ENCODE data around the gene GPX4.

The GPX4 gene

DNA sequence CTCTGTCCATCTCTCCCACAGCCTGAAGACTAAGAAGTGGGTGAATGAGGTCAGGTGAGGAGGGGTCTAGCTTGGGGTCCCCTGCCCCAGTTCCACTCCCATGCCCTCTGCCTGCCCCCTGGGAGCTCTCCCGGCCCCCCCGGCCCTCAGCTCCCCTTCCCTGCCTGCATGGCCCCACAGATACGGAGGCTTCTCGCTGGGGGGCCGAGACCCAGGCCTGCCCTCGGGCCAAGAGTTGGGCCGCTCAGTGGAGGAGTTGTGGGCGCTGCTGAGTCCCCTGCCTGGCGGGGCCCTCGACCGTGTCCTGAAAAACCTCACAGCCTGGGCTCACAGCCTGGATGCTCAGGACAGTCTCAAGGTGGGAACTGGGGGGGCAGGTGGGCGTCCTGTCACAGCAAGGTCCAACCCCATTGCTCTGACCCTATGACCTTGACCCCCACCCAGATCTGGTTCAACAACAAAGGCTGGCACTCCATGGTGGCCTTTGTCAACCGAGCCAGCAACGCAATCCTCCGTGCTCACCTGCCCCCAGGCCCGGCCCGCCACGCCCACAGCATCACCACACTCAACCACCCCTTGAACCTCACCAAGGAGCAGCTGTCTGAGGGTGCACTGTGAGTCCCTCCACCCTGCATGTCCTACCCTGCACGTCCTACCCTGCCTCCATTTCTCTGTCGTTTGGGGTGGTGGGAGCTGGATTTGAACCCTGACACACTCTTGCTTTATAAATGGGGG, 47.7 kb upstream of the GPX4 start:
- H3K9me3 ChIP-seq (replicated peaks in 1 of 2; ENCODE audit: control insufficient read depth in 2 of 2, insufficient read depth in 1 of 2, low read depth in 1 of 2, low read length in 2 of 2), result peaks cover 0 to 34% of the 10 kb centered on the region in 2 donors
- no peak overlapping the region for H2BK5ac ChIP-seq (ENCODE audit: low read length)
- no peak overlapping the region for H2BK15ac ChIP-seq (ENCODE audit: low read length)
- H3K27ac ChIP-seq (replicated peaks; ENCODE audit: low read length), result no peak overlapping the region
- H4K91ac ChIP-seq (ENCODE audit: low read depth, low read length, poor library complexity), result no peak overlapping the region
- no CpG with 5 or more reads among the region's 20 CpGs for WGBS, 2 donors (ENCODE audit: extremely low coverage in 2 of 2, insufficient read length in 2 of 2, insufficient replicate concordance in 1 of 2)
- H3K23ac ChIP-seq (ENCODE audit: low read depth, low read length, poor library complexity), result peak overlapping the region; percentile 83
- no peak overlapping the region for H3K4ac ChIP-seq (ENCODE audit: low read length)
- H2AFZ ChIP-seq (ENCODE audit: low read length), result no peak overlapping the region
- H3K4me1 ChIP-seq (ENCODE audit: control insufficient read depth in 2 of 2, insufficient read depth in 1 of 2, low read depth in 1 of 2, low read length in 2 of 2), result no peaks in the 10 kb centered on the region
- H3K36me3 ChIP-seq (replicated peaks in 1 of 2; ENCODE audit: control insufficient read depth in 2 of 2, insufficient read depth in 2 of 2, low read length in 2 of 2), result peaks cover 0 to 4% of the 10 kb centered on the region in 2 donors
- H2AK5ac ChIP-seq (ENCODE audit: low read depth, low read length), result no peak overlapping the region
- no peak for DNase-seq (ENCODE audit: low spot score)
- no peaks in the 10 kb centered on the region for H3K27me3 ChIP-seq (ENCODE audit: control insufficient read depth in 3 of 3, insufficient read depth in 3 of 3, low read depth in 1 of 3, low read length in 3 of 3)
- no peak overlapping the region for H4K8ac ChIP-seq (ENCODE audit: low read depth, low read length)
- H2BK12ac ChIP-seq (ENCODE audit: low read length), result no peak overlapping the region
- no peak overlapping the region for H3K4me2 ChIP-seq (ENCODE audit: insufficient read depth, low read length, poor library complexity, severe bottlenecking)
- no peaks in the 10 kb centered on the region for H3K79me1 ChIP-seq (ENCODE audit: low read depth, low read length)
- no peak overlapping the region for H3K4me3 ChIP-seq (ENCODE audit: low read length in 2 of 2)
- H3K18ac ChIP-seq (ENCODE audit: low read length), result no peak overlapping the region
- no peak overlapping the region for H3K14ac ChIP-seq (ENCODE audit: low read length)
- no peak overlapping the region for H3K9ac ChIP-seq (ENCODE audit: low read depth, low read length, poor library complexity)
- H2BK120ac ChIP-seq (ENCODE audit: low read depth, low read length), result no peak overlapping the region

- H2AK5ac ChIP-seq (ENCODE audit: low read depth, low read length), result no peak overlapping the region
Observed at GRCh38 chr19:1057176-1057855, 46.5 kb upstream of the GPX4 start.

DNA sequence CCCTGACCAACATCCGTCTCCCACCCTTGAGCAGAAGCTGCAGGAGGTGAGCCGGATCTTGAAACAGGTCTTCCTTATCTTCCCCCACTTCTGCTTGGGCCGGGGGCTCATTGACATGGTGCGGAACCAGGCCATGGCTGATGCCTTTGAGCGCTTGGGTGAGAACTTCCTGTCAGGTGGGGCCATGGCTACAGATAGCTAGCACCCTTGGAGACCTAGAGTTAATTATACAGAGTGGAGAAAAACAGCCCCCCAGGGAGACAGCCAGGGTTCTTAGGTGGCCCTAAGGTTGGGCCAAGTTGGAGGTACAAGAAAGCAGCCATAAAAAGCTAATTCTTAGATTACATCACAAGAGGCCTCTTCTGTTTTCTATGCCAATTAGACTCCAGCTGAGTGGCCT, 45.7 kb upstream of the GPX4 start:
- Histone ChIP-seq H2BK12ac (ENCODE audit: low read length) (no peak overlapping the region), H3K23ac (ENCODE audit: low read depth, low read length, poor library complexity) (no peak overlapping the region), H2AK5ac (ENCODE audit: low read depth, low read length) (no peak overlapping the region), H3K9me3 (replicated peaks in 1 of 2; ENCODE audit: control insufficient read depth in 2 of 2, insufficient read depth in 1 of 2, low read depth in 1 of 2, low read length in 2 of 2) (peaks cover 0 to 34% of the 10 kb centered on the region in 2 donors), H3K4ac (ENCODE audit: low read length) (no peak overlapping the region), H2BK120ac (ENCODE audit: low read depth, low read length) (no peak overlapping the region), H3K18ac (ENCODE audit: low read length) (no peak overlapping the region), H3K4me3 (ENCODE audit: low read length in 2 of 2) (no peak overlapping the region), H3K36me3 (replicated peaks in 1 of 2; ENCODE audit: control insufficient read depth in 2 of 2, insufficient read depth in 2 of 2, low read length in 2 of 2) (peaks cover 0 to 4% of the 10 kb centered on the region in 2 donors), H3K14ac (ENCODE audit: low read length) (no peak overlapping the region), H3K79me1 (ENCODE audit: low read depth, low read length) (no peaks in the 10 kb centered on the region), H3K9ac (ENCODE audit: low read depth, low read length, poor library complexity) (no peak overlapping the region), H3K4me2 (ENCODE audit: insufficient read depth, low read length, poor library complexity, severe bottlenecking) (no peak overlapping the region), H3K4me1 (ENCODE audit: control insufficient read depth in 2 of 2, insufficient read depth in 1 of 2, low read depth in 1 of 2, low read length in 2 of 2) (no peaks in the 10 kb centered on the region), H2AFZ (ENCODE audit: low read length) (no peak overlapping the region), H4K91ac (ENCODE audit: low read depth, low read length, poor library complexity) (no peak overlapping the region), H3K27ac (replicated peaks; ENCODE audit: low read length) (no peak overlapping the region), H3K27me3 (ENCODE audit: control insufficient read depth in 3 of 3, insufficient read depth in 3 of 3, low read depth in 1 of 3, low read length in 3 of 3) (no peaks in the 10 kb centered on the region), H2BK5ac (ENCODE audit: low read length) (no peak overlapping the region), H4K8ac (ENCODE audit: low read depth, low read length) (no peak overlapping the region), H2BK15ac (ENCODE audit: low read length) (no peak overlapping the region)
- no CpG with 5 or more reads among the region's 5 CpGs for WGBS, 2 donors (ENCODE audit: extremely low coverage in 2 of 2, insufficient read length in 2 of 2, insufficient replicate concordance in 1 of 2)
- DNase-seq (ENCODE audit: low spot score), result no peak

More at GRCh38 chr19:1057176-1057855, 46.5 kb upstream of the GPX4 start:
- H4K91ac ChIP-seq (ENCODE audit: low read depth, low read length, poor library complexity), result no peak overlapping the region
- H3K4me3 ChIP-seq (ENCODE audit: low read length in 2 of 2), result no peak overlapping the region
- H3K36me3 ChIP-seq (replicated peaks in 1 of 2; ENCODE audit: control insufficient read depth in 2 of 2, insufficient read depth in 2 of 2, low read length in 2 of 2), result peaks cover 0 to 4% of the 10 kb centered on the region in 2 donors
- H3K27me3 ChIP-seq (ENCODE audit: control insufficient read depth in 3 of 3, insufficient read depth in 3 of 3, low read depth in 1 of 3, low read length in 3 of 3), result no peaks in the 10 kb centered on the region
- no peak overlapping the region for H2BK15ac ChIP-seq (ENCODE audit: low read length)
- no peak for DNase-seq (ENCODE audit: low spot score)
- no peak overlapping the region for H3K23ac ChIP-seq (ENCODE audit: low read depth, low read length, poor library complexity)
- no peak overlapping the region for H2AFZ ChIP-seq (ENCODE audit: low read length)
- H2BK12ac ChIP-seq (ENCODE audit: low read length), result no peak overlapping the region
- H2BK120ac ChIP-seq (ENCODE audit: low read depth, low read length), result no peak overlapping the region
- no peak overlapping the region for H3K9ac ChIP-seq (ENCODE audit: low read depth, low read length, poor library complexity)
- no peak overlapping the region for H3K14ac ChIP-seq (ENCODE audit: low read length)
- H3K4me2 ChIP-seq (ENCODE audit: insufficient read depth, low read length, poor library complexity, severe bottlenecking), result no peak overlapping the region
- no peaks in the 10 kb centered on the region for H3K79me1 ChIP-seq (ENCODE audit: low read depth, low read length)
- H2BK5ac ChIP-seq (ENCODE audit: low read length), result no peak overlapping the region
- no peak overlapping the region for H4K8ac ChIP-seq (ENCODE audit: low read depth, low read length)
- no CpG with 5 or more reads among the region's 3 CpGs for WGBS, 2 donors (ENCODE audit: extremely low coverage in 2 of 2, insufficient read length in 2 of 2, insufficient replicate concordance in 1 of 2)
- H3K9me3 ChIP-seq (replicated peaks in 1 of 2; ENCODE audit: control insufficient read depth in 2 of 2, insufficient read depth in 1 of 2, low read depth in 1 of 2, low read length in 2 of 2), result peaks cover 0 to 34% of the 10 kb centered on the region in 2 donors
- H3K18ac ChIP-seq (ENCODE audit: low read length), result no peak overlapping the region
- H3K4ac ChIP-seq (ENCODE audit: low read length), result no peak overlapping the region
- H3K27ac ChIP-seq (replicated peaks; ENCODE audit: low read length), result no peak overlapping the region
- no peaks in the 10 kb centered on the region for H3K4me1 ChIP-seq (ENCODE audit: control insufficient read depth in 2 of 2, insufficient read depth in 1 of 2, low read depth in 1 of 2, low read length in 2 of 2)

- Histone ChIP-seq H3K23ac (ENCODE audit: low read depth, low read length, poor library complexity) (no peak overlapping the region), H3K18ac (ENCODE audit: low read length) (no peak overlapping the region), H2BK15ac (ENCODE audit: low read length) (no peak overlapping the region), H3K79me1 (ENCODE audit: low read depth, low read length) (no peaks in the 10 kb centered on the region), H3K4me2 (ENCODE audit: insufficient read depth, low read length, poor library complexity, severe bottlenecking) (no peak overlapping the region), H3K4ac (ENCODE audit: low read length) (no peak overlapping the region), H2AFZ (ENCODE audit: low read length) (no peak overlapping the region), H3K4me3 (ENCODE audit: low read length in 2 of 2) (no peak overlapping the region), H2BK12ac (ENCODE audit: low read length) (no peak overlapping the region), H2AK5ac (ENCODE audit: low read depth, low read length) (no peak overlapping the region), H3K9me3 (replicated peaks in 1 of 2; ENCODE audit: control insufficient read depth in 2 of 2, insufficient read depth in 1 of 2, low read depth in 1 of 2, low read length in 2 of 2) (peaks cover 0 to 35% of the 10 kb centered on the region in 2 donors), H3K36me3 (replicated peaks in 1 of 2; ENCODE audit: control insufficient read depth in 2 of 2, insufficient read depth in 2 of 2, low read length in 2 of 2) (peaks cover 0 to 4% of the 10 kb centered on the region in 2 donors), H2BK5ac (ENCODE audit: low read length) (no peak overlapping the region), H4K91ac (ENCODE audit: low read depth, low read length, poor library complexity) (no peak overlapping the region), H3K27me3 (ENCODE audit: control insufficient read depth in 3 of 3, insufficient read depth in 3 of 3, low read depth in 1 of 3, low read length in 3 of 3) (peaks cover 0 to 12% (median 7%) of the 10 kb centered on the region in 3 experiments), H3K14ac (ENCODE audit: low read length) (no peak overlapping the region), H3K4me1 (ENCODE audit: control insufficient read depth in 2 of 2, insufficient read depth in 1 of 2, low read depth in 1 of 2, low read length in 2 of 2) (peaks cover 0 to 7% of the 10 kb centered on the region in 2 donors), H2BK120ac (ENCODE audit: low read depth, low read length) (no peak overlapping the region), H3K27ac (replicated peaks; ENCODE audit: low read length) (no peak overlapping the region), H3K9ac (ENCODE audit: low read depth, low read length, poor library complexity) (no peak overlapping the region), H4K8ac (ENCODE audit: low read depth, low read length) (no peak overlapping the region)
- WGBS, 2 donors (ENCODE audit: extremely low coverage in 2 of 2, insufficient read length in 2 of 2, insufficient replicate concordance in 1 of 2), result no CpG with 5 or more reads among the region's 5 CpGs
- no peak for DNase-seq (ENCODE audit: low spot score)
Observed at GRCh38 chr19:1060689-1061088, 43.1 kb upstream of the GPX4 start.

Data from neuronal stem cell (in vitro differentiated cells).